ENCODE results near the gene BICRA. TPM values are rescaled to one million over a fixed set of nuclear protein-coding genes. Genes with fewer than 3 reads are reported as not detected.

BICRA gene
- total and polyA plus RNA-seq, 9 of the 15 experiments (the other 6 are each of a cell fraction or from before 2014, with no cell fraction given), result 0.01 to 8.8 (median 1.2) TPM

GRCh38 chr19:47713046-47714021 lies 104.4 kb downstream of the BICRA start, which contains the start of gene EHD2 (continued):
- TF ChIP-seq, protein P1, sequence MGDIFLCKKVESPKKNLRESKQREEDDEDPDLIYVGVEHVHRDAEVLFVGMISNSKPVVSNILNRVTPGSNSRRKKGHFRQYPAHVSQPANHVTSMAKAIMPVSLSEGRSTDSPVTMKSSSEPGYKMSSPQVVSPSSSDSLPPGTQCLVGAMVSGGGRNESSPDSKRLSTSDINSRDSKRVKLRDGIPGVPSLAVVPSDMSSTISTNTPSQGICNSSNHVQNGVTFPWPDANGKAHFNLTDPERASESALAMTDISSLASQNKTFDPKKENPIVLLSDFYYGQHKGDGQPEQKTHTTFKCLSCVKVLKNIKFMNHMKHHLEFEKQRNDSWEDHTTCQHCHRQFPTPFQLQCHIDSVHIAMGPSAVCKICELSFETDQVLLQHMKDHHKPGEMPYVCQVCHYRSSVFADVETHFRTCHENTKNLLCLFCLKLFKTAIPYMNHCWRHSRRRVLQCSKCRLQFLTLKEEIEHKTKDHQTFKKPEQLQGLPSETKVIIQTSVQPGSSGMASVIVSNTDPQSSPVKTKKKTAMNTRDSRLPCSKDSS (IDR thresholded peaks at IDR 0.05; ENCODE audit: low read depth, partially characterized antibody), result no peak
- TF ChIP-seq RUNX1 (IDR thresholded peaks at IDR 0.05; ENCODE audit: low read depth) (no peak), SIN3A (IDR thresholded peaks at IDR 0.05; ENCODE audit: borderline replicate concordance in 2 of 2, control insufficient read depth in 1 of 2, low read depth in 2 of 2, low read length in 2 of 2) (no peak), ZNF707 (CRISPR knock-in tag; conservative IDR thresholded peaks at IDR 0.05) (no peak), ZBTB49 (CRISPR knock-in tag; IDR thresholded peaks at IDR 0.05; ENCODE audit: borderline replicate concordance) (no peak), SMAD4 (CRISPR knock-in tag; conservative IDR thresholded peaks at IDR 0.05) (peak; percentile 64; the same call in 1 of the 2 replicates), HNRNPUL1 (IDR thresholded peaks at IDR 0.05; ENCODE audit: low read length) (no peak), ZNF778 (CRISPR knock-in tag; IDR thresholded peaks at IDR 0.05) (no peak), ZNF41 (CRISPR knock-in tag; conservative IDR thresholded peaks at IDR 0.05) (no peak), CREB3L1 (IDR thresholded peaks at IDR 0.05; ENCODE audit: borderline replicate concordance, low read depth) (no peak), ZNF57 (CRISPR knock-in tag; IDR thresholded peaks at IDR 0.05) (no peak), NEUROD1 (IDR thresholded peaks at IDR 0.05; ENCODE audit: borderline replicate concordance, low read depth, low read length, partially characterized antibody) (no peak), TFAP4 (CRISPR knock-in tag; IDR thresholded peaks at IDR 0.05; ENCODE audit: borderline replicate concordance) (peak; percentile 34; the same call in 1 of the 2 replicates), SMC3 (conservative IDR thresholded peaks at IDR 0.05; ENCODE audit: insufficient read depth, low read depth, low read length) (peak; percentile 73)
- TF ChIP-seq, protein P2, sequence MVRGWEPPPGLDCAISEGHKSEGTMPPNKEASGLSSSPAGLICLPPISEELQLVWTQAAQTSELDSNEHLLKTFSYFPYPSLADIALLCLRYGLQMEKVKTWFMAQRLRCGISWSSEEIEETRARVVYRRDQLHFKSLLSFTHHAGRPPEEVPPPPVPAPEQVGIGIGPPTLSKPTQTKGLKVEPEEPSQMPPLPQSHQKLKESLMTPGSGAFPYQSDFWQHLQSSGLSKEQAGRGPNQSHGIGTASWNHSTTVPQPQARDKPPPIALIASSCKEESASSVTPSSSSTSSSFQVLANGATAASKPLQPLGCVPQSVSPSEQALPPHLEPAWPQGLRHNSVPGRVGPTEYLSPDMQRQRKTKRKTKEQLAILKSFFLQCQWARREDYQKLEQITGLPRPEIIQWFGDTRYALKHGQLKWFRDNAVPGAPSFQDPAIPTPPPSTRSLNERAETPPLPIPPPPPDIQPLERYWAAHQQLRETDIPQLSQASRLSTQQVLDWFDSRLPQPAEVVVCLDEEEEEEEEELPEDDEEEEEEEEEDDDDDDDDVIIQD (CRISPR knock-in tag; IDR thresholded peaks at IDR 0.05), result no peak
- TF ChIP-seq, protein P3, sequence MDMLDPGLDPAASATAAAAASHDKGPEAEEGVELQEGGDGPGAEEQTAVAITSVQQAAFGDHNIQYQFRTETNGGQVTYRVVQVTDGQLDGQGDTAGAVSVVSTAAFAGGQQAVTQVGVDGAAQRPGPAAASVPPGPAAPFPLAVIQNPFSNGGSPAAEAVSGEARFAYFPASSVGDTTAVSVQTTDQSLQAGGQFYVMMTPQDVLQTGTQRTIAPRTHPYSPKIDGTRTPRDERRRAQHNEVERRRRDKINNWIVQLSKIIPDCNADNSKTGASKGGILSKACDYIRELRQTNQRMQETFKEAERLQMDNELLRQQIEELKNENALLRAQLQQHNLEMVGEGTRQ (CRISPR knock-in tag; IDR thresholded peaks at IDR 0.05), result no peak

Measured in K562 (cell line).